GM12801 (cell line): ENCODE results near the gene FOXP4.

ENCODE experiments used
- CTCF ChIP-seq: IDR thresholded peaks from one replicate; pipeline ENCODE4 v1.5.1; 2011; ENCODE audit warnings: control low read depth; ENCODE audit not compliant: insufficient read length; ENCODE audit errors: extremely low read depth

FOXP4 gene

GRCh38 chr6:41584668-41585205 is 38.6 kb downstream of the FOXP4 start:
- no peak for TF ChIP-seq CTCF

- TF ChIP-seq CTCF = no peak
These were observed 39.4 kb downstream of the FOXP4 start for GRCh38 chr6:41585605-41586004.

GRCh38 chr6:41586252-41587007 is 40.2 kb downstream of the FOXP4 start:
- TF ChIP-seq CTCF = no peak

- no peak for TF ChIP-seq CTCF
These were observed 41.1 kb downstream of the FOXP4 start for GRCh38 chr6:41587131-41587879.

- TF ChIP-seq CTCF = no peak
These were observed 41.9 kb downstream of the FOXP4 start for GRCh38 chr6:41588111-41588510.

- TF ChIP-seq CTCF = no peak
These were observed 43.0 kb downstream of the FOXP4 start for GRCh38 chr6:41589223-41589622.

- TF ChIP-seq CTCF = no peak
These were observed 43.7 kb downstream of the FOXP4 start for GRCh38 chr6:41589636-41590622.
